ENCODE data around the gene SIPA1. TPM values are rescaled to one million over a fixed set of nuclear protein-coding genes. Genes with fewer than 3 reads are reported as not detected.

Gene SIPA1
- total and polyA plus RNA-seq, 9 of the 15 experiments (the other 6 are each of a cell fraction or from before 2014, with no cell fraction given) = 0.25 to 85.8 (median 16.8) TPM

DNA sequence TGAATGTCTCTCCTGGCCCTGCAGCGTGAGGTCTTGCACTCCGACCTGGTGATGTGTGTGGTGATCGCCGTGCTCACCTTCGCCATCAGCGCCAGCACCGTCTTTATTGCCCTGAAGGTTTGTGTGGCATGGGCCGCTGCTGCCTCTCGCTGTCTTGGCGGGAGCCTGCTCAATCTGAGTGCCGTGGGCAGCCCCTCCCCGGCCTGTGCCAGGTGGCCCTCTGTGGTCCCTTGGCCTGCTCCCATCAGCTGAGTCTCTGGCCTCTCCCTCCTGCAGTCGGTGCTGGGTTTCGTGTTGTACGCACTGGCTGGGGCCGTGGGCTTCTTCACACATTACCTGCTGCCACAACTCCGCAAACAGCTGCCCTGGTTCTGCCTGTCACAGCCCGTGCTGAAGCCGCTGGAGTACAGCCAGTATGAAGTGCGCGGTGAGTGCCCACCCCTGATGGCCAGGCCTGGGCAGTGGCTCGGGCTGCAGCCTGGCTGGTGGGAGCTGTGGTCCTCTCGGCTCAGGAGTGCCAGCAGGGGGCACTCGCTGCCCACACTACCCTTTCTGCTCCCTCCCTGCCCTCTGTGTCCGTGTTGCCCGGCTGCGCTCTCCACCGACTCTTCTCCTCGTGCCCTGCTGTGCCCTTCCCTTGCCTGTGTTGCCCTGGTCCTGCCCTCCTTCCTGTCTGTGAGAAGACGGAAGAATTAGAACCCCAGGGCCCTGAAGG is 12.1 kb upstream of the SIPA1 start (continued):
- no peak for TF ChIP-seq OTX1 (CRISPR knock-in tag; IDR thresholded peaks at IDR 0.05)
- no peak for TF ChIP-seq NR3C1 (CRISPR knock-in tag; IDR thresholded peaks at IDR 0.05)
- TF ChIP-seq ZBTB8A (IDR thresholded peaks at IDR 0.05; ENCODE audit: partially characterized antibody) = no peak
- no peak for TF ChIP-seq ZNF253 (CRISPR knock-in tag; conservative IDR thresholded peaks at IDR 0.05)
- TF ChIP-seq SPI1 (IDR thresholded peaks at IDR 0.05; ENCODE audit: borderline replicate concordance, low read depth, low read length) = no peak
- TF ChIP-seq, protein P1, sequence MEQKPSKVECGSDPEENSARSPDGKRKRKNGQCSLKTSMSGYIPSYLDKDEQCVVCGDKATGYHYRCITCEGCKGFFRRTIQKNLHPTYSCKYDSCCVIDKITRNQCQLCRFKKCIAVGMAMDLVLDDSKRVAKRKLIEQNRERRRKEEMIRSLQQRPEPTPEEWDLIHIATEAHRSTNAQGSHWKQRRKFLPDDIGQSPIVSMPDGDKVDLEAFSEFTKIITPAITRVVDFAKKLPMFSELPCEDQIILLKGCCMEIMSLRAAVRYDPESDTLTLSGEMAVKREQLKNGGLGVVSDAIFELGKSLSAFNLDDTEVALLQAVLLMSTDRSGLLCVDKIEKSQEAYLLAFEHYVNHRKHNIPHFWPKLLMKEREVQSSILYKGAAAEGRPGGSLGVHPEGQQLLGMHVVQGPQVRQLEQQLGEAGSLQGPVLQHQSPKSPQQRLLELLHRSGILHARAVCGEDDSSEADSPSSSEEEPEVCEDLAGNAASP (IDR thresholded peaks at IDR 0.05) = no peak
- no peak for TF ChIP-seq SP2 (IDR thresholded peaks at IDR 0.05; ENCODE audit: extremely low read depth, low read depth, low read length, poor library complexity, severe bottlenecking)
- TF ChIP-seq RBFOX2 (IDR thresholded peaks at IDR 0.05; ENCODE audit: low read depth, low read length) = peak; percentile 25; the same call in 1 of the 2 replicates
- TF ChIP-seq, protein P2, sequence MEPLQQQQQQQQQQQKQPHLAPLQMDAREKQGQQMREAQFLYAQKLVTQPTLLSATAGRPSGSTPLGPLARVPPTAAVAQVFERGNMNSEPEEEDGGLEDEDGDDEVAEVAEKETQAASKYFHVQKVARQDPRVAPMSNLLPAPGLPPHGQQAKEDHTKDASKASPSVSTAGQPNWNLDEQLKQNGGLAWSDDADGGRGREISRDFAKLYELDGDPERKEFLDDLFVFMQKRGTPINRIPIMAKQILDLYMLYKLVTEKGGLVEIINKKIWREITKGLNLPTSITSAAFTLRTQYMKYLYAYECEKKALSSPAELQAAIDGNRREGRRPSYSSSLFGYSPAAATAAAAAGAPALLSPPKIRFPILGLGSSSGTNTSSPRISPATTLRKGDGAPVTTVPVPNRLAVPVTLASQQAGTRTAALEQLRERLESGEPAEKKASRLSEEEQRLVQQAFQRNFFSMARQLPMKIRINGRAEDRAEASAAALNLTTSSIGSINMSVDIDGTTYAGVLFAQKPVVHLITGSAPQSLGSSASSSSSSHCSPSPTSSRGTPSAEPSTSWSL (CRISPR knock-in tag; IDR thresholded peaks at IDR 0.05; ENCODE audit: borderline replicate concordance) = no peak
- 0 out of 2 replicates have a peak, but pooled peaks have one; percentile 36 for TF ChIP-seq POLR2G (IDR thresholded peaks at IDR 0.05; ENCODE audit: low read depth, low read length)
- TF ChIP-seq SRSF3 (IDR thresholded peaks at IDR 0.05; ENCODE audit: insufficient read depth, low read length) = no peak
- TF ChIP-seq, protein P3, sequence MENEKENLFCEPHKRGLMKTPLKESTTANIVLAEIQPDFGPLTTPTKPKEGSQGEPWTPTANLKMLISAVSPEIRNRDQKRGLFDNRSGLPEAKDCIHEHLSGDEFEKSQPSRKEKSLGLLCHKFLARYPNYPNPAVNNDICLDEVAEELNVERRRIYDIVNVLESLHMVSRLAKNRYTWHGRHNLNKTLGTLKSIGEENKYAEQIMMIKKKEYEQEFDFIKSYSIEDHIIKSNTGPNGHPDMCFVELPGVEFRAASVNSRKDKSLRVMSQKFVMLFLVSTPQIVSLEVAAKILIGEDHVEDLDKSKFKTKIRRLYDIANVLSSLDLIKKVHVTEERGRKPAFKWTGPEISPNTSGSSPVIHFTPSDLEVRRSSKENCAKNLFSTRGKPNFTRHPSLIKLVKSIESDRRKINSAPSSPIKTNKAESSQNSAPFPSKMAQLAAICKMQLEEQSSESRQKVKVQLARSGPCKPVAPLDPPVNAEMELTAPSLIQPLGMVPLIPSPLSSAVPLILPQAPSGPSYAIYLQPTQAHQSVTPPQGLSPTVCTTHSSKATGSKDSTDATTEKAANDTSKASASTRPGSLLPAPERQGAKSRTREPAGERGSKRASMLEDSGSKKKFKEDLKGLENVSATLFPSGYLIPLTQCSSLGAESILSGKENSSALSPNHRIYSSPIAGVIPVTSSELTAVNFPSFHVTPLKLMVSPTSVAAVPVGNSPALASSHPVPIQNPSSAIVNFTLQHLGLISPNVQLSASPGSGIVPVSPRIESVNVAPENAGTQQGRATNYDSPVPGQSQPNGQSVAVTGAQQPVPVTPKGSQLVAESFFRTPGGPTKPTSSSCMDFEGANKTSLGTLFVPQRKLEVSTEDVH (IDR thresholded peaks at IDR 0.05; ENCODE audit: low read depth, partially characterized antibody) = no peak
- no peak for TF ChIP-seq ZNF384 (IDR thresholded peaks at IDR 0.05; ENCODE audit: low read depth, low read length)
- peak; percentile 45; the same call in 1 of the 2 replicates for TF ChIP-seq STAG1 (CRISPR knock-in tag; IDR thresholded peaks at IDR 0.05; ENCODE audit: borderline replicate concordance)
- TF ChIP-seq BHLHE40 (IDR thresholded peaks at IDR 0.05; ENCODE audit: low read length) = 0 out of 2 replicates have a peak, but pooled peaks have one; percentile 22
- TF ChIP-seq CBFA2T2 (conservative IDR thresholded peaks at IDR 0.05) = no peak
- TF ChIP-seq, protein P4, sequence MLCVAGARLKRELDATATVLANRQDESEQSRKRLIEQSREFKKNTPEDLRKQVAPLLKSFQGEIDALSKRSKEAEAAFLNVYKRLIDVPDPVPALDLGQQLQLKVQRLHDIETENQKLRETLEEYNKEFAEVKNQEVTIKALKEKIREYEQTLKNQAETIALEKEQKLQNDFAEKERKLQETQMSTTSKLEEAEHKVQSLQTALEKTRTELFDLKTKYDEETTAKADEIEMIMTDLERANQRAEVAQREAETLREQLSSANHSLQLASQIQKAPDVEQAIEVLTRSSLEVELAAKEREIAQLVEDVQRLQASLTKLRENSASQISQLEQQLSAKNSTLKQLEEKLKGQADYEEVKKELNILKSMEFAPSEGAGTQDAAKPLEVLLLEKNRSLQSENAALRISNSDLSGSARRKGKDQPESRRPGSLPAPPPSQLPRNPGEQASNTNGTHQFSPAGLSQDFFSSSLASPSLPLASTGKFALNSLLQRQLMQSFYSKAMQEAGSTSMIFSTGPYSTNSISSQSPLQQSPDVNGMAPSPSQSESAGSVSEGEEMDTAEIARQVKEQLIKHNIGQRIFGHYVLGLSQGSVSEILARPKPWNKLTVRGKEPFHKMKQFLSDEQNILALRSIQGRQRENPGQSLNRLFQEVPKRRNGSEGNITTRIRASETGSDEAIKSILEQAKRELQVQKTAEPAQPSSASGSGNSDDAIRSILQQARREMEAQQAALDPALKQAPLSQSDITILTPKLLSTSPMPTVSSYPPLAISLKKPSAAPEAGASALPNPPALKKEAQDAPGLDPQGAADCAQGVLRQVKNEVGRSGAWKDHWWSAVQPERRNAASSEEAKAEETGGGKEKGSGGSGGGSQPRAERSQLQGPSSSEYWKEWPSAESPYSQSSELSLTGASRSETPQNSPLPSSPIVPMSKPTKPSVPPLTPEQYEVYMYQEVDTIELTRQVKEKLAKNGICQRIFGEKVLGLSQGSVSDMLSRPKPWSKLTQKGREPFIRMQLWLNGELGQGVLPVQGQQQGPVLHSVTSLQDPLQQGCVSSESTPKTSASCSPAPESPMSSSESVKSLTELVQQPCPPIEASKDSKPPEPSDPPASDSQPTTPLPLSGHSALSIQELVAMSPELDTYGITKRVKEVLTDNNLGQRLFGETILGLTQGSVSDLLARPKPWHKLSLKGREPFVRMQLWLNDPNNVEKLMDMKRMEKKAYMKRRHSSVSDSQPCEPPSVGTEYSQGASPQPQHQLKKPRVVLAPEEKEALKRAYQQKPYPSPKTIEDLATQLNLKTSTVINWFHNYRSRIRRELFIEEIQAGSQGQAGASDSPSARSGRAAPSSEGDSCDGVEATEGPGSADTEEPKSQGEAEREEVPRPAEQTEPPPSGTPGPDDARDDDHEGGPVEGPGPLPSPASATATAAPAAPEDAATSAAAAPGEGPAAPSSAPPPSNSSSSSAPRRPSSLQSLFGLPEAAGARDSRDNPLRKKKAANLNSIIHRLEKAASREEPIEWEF (CRISPR knock-in tag; IDR thresholded peaks at IDR 0.05) = no peak
